HFF-Myc (cell line): ENCODE measurements around the gene INPP5A.

ENCODE experiments used
- DNase-seq: peaks from one replicate; pipeline ENCODE4 v3.0.0-alpha.2; 2011; ENCODE audit warnings: low read depth; ENCODE audit errors: extremely low read depth
- H3K4me3 ChIP-seq: replicated peaks from 2 replicates; pipeline ENCODE4 v1.5.1; 2011; ENCODE audit warnings: low read depth, mild to moderate bottlenecking, control low read depth, low read length
- CTCF ChIP-seq: IDR thresholded peaks from 2 replicates; pipeline ENCODE4 v1.5.1; 2012; ENCODE audit warnings: mild to moderate bottlenecking, low read depth, low read length, control low read depth; ENCODE audit errors: missing control alignments

INPP5A gene

GRCh38 chr10:132690821-132691610 is 153.4 kb downstream of the INPP5A start:
- H3K4me3 ChIP-seq, result no peak overlapping the region
- no peak for TF ChIP-seq CTCF
- DNase-seq, result no peak

DNA sequence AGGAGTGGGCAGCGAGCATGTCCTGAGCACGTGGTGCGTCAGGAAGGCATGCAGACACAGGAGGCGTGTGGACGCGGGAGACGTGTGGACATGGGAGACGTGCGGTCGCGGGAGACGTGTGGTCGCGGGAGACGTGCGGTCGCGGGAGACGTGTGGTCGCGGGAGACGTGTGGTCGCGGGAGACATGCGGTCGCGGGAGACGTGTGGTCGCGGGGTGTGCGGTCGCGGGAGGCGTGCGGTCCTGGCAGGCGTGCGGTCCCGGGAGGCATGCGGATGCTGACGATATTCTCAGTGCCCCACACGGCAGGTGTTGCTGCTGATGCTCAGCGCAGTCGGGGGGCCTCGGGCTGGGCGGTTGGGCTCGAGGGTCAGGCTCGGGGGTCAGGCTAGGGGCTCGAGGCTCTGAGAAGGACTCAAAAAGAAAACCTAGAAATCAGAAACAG is 154.1 kb downstream of the INPP5A start:
- no peak for TF ChIP-seq CTCF
- no peak for DNase-seq
- H3K4me3 ChIP-seq, result no peak overlapping the region

GRCh38 chr10:132692311-132692710 is 154.7 kb downstream of the INPP5A start:
- no peak for DNase-seq
- TF ChIP-seq CTCF, result no peak

GRCh38 chr10:132693676-132694075 is 156.1 kb downstream of the INPP5A start:
- H3K4me3 ChIP-seq, result no peak overlapping the region
- DNase-seq, result no peak
- TF ChIP-seq CTCF, result no peak

More at GRCh38 chr10:132692311-132692710, 154.7 kb downstream of the INPP5A start:
- no peak overlapping the region for H3K4me3 ChIP-seq

DNA sequence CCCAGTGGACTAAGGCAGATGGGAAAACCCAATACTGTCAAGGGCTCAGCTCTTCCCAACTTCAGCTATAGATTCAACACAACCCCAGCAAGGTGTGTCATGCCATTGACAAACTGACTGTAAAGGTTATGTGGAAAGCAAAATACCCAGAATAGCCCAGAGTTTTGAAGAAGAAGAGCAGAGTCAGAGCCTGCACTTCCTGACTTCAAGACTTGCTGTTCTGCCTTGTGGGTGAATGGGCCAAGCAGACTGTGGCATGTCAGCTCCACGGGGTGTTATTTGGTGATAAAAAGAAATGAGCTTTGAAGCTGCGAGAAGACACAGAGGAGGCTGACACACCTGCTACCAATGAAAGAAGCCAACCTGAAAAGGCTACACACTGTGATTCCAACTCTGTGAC is 158.6 kb downstream of the INPP5A start:
- DNase-seq, result no peak
- no peak overlapping the region for H3K4me3 ChIP-seq
- TF ChIP-seq CTCF, result no peak

DNA sequence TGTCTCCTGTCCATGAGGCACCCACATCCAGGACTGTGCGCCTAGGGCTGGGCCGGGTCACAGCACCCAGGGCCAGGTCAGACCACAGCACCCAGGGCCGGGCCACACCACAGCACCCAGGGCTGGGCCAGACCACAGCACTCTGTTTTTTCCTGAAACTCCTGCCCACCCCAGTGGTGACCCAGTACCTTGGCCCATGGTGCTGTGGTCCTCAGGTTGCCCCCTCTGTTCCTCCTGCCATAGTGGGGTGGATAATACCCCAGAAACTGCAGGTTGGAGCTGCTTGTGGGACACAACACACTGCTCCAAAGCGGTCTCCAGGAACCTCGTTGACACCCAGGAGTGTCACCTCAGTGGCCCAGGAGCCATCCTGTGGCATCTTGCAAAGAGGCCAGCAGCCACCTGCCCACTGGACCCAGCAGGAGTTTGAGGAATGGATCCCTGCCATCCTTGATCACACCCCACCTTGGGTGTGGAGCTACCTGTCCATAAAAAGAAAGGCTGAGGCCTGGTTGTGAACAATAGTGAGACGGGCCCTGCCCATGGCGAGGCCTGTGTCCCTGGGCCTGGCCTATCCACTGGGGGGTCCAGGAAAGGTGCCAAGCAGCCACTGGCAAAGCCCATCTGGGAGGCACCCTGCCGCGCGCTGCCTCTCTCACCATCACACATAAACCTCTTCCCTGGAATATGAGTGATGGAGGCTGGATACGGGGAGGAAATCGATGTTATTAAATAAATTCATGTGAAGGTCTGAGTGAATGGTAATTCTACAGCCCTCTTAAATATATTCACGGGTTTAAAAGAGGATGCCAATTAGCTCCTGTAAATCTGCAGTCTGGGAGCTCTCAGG is 159.4 kb downstream of the INPP5A start:
- no peak overlapping the region for H3K4me3 ChIP-seq
- DNase-seq, result no peak
- no peak for TF ChIP-seq CTCF
